Measurements from ENCODE around the gene CXCL13.
"Not testable (repeated sequence)": the region's sequence is repeated elsewhere in the genome, so short reads cannot be mapped to it uniquely, and the experiment has no call there.

The CXCL13 gene

GRCh38 chr4:77601614-77602187 is 3.9 kb upstream of the CXCL13 start:
- no peak for DNase-seq (ENCODE audit: low spot score)

- DNase-seq (ENCODE audit: low spot score), result no peak
Observed at GRCh38 chr4:77613267-77613666, 7.6 kb downstream of the CXCL13 start.

- no peak for DNase-seq (ENCODE audit: low spot score)
Observed at GRCh38 chr4:77615153-77615552, 9.5 kb downstream of the CXCL13 start.

GRCh38 chr4:77617203-77617602 is 11.6 kb downstream of the CXCL13 start:
- DNase-seq (ENCODE audit: low spot score), result no peak

- DNase-seq (ENCODE audit: low spot score), result peak; percentile 62
Observed at GRCh38 chr4:77618383-77619241, 13.0 kb downstream of the CXCL13 start.

GRCh38 chr4:77619408-77619807 is 13.8 kb downstream of the CXCL13 start:
- DNase-seq (ENCODE audit: low spot score), result no peak

- no peak for DNase-seq (ENCODE audit: low spot score)
Observed at GRCh38 chr4:77621254-77621653, 15.6 kb downstream of the CXCL13 start.

- DNase-seq (ENCODE audit: low spot score), result no peak
Observed at GRCh38 chr4:77623091-77623490, 17.5 kb downstream of the CXCL13 start.

- DNase-seq (ENCODE audit: low spot score), result no peak
Observed at GRCh38 chr4:77624213-77624612, 18.6 kb downstream of the CXCL13 start.

GRCh38 chr4:77625485-77625884 is 19.9 kb downstream of the CXCL13 start:
- DNase-seq (ENCODE audit: low spot score), result no peak

GRCh38 chr4:77629885-77630284 is 24.3 kb downstream of the CXCL13 start:
- no peak for DNase-seq (ENCODE audit: low spot score)

- no peak for DNase-seq (ENCODE audit: low spot score)
Observed at GRCh38 chr4:77631276-77631675, 25.7 kb downstream of the CXCL13 start.

- no peak for DNase-seq (ENCODE audit: low spot score)
Observed at GRCh38 chr4:77634132-77634785, 28.6 kb downstream of the CXCL13 start.

- DNase-seq (ENCODE audit: low spot score), result no peak
Observed at GRCh38 chr4:77635246-77635645, 29.6 kb downstream of the CXCL13 start.

GRCh38 chr4:77635876-77636275 is 30.3 kb downstream of the CXCL13 start:
- no peak for DNase-seq (ENCODE audit: low spot score)

GRCh38 chr4:77636902-77637301 is 31.3 kb downstream of the CXCL13 start:
- DNase-seq (ENCODE audit: low spot score), result no peak

- DNase-seq (ENCODE audit: low spot score), result not testable (repeated sequence)
Observed at GRCh38 chr4:77644069-77644468, 38.4 kb downstream of the CXCL13 start.

GRCh38 chr4:77650787-77651186 is 45.2 kb downstream of the CXCL13 start:
- DNase-seq (ENCODE audit: low spot score), result no peak

GRCh38 chr4:77651820-77652219 is 46.2 kb downstream of the CXCL13 start:
- no peak for DNase-seq (ENCODE audit: low spot score)

- no peak for DNase-seq (ENCODE audit: low spot score)
Observed at GRCh38 chr4:77652237-77652897, 46.7 kb downstream of the CXCL13 start.

- DNase-seq (ENCODE audit: low spot score), result no peak
Observed at GRCh38 chr4:77653162-77653758, 47.6 kb downstream of the CXCL13 start.

GRCh38 chr4:77660318-77660717 is 54.7 kb downstream of the CXCL13 start:
- DNase-seq (ENCODE audit: low spot score), result not testable (repeated sequence)

Measured in SK-N-DZ (cell line).